T-helper 1 cell treated with Interleukin-12 subunit alpha and Interleukin-12 subunit beta and Interleukin-4 antibody, amounts not matched to agents 30 μg/mL and 1 μg/mL, for 36 hours (primary cell): ENCODE results near the gene TMEM120B.
"Not testable (repeated sequence)": the region's sequence is repeated elsewhere in the genome, so short reads cannot be mapped to it uniquely, and the experiment has no call there.

ENCODE experiments used
- H3K27ac Mint-ChIP-seq: one replicate; pipeline ENCODE4 v1.8.0; 2021; ENCODE audit warnings: mild to moderate bottlenecking, mixed read lengths
- H3K27me3 Mint-ChIP-seq: one replicate; pipeline ENCODE4 v1.8.0; 2021; ENCODE audit warnings: low read depth, mixed read lengths
- H3K36me3 Mint-ChIP-seq: one replicate; pipeline ENCODE4 v1.8.0; 2021; ENCODE audit warnings: low read depth, mixed read lengths
- H3K4me1 Mint-ChIP-seq: one replicate; pipeline ENCODE4 v1.8.0; 2021; ENCODE audit warnings: low read depth, mixed read lengths
- H3K4me3 Mint-ChIP-seq: one replicate; pipeline ENCODE4 v1.8.0; 2021; ENCODE audit warnings: mild to moderate bottlenecking, moderate library complexity, mixed read lengths
- H3K9me3 Mint-ChIP-seq: one replicate; pipeline ENCODE4 v1.8.0; 2021; ENCODE audit warnings: mixed read lengths

Gene TMEM120B

GRCh38 chr12:121717041-121717699, 4.6 kb downstream of the TMEM120B start:
- peaks cover 16% of the 10 kb centered on the region for H3K4me1 Mint-ChIP-seq
- H3K27me3 Mint-ChIP-seq: no peaks in the 10 kb centered on the region
- H3K36me3 Mint-ChIP-seq: peaks cover 4% of the 10 kb centered on the region
- no peak overlapping the region for H3K27ac Mint-ChIP-seq
- H3K4me3 Mint-ChIP-seq: no peak overlapping the region
- H3K9me3 Mint-ChIP-seq: no peaks in the 10 kb centered on the region

DNA sequence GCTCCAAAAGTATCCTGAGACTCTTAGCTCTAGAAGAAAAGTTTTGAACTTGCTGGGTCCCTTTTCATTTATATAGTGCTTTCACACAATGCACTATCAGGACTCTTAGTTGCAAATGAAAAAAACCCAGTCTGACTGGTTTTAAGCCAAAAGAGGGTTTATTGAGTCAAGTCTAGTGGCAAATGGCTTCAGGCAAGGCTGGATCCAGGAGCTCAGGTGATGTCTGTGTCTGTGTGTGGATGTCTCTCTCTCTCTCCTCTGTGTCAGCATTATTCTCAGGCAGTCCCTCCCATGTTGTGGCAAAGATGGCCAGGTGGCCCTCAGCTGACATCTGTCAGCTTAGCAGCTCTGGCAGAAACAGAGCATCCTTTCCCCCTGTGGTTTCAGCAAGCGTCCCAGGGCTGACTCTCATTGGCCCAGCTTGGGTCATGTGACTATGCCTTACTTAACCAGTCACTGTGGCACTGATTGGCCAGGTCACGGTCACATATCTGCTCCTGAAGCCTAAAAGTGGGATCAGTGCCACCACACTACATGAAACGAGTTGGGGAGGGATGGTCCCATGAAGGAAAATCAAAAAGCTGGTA, 6.2 kb downstream of the TMEM120B start:
- Mint-ChIP-seq H3K36me3 (peaks cover 4% of the 10 kb centered on the region), H3K4me1 (peaks cover 10% of the 10 kb centered on the region), H3K9me3 (no peaks in the 10 kb centered on the region), H3K27me3 (no peaks in the 10 kb centered on the region), H3K27ac (no peak overlapping the region), H3K4me3 (no peak overlapping the region)

DNA sequence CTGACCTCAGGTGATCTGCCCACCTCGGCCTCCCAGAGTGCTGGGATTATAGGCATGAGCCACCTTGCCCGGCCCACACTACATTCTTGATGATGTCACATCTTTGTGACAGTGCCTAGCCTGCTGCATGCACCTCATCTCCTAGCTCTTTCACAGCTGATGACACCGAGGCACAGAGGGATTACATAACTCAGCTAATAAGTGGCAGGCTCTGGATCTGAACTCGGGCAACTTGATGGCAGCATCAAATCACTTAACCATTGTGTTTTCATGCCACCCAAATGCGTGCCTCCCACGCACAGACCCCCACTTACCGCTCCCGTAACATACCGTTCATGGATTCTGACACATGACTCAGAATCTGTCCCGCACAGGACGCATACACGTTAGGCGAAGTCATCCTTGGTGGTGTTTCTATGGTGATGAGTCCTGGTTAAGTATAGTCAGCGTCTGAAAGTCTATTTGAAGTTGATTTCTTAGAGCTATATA, 7.4 kb downstream of the TMEM120B start:
- H3K36me3 Mint-ChIP-seq: peaks cover 4% of the 10 kb centered on the region
- no peaks in the 10 kb centered on the region for H3K9me3 Mint-ChIP-seq
- peaks cover 7% of the 10 kb centered on the region for H3K4me1 Mint-ChIP-seq
- H3K27ac Mint-ChIP-seq: no peak overlapping the region
- H3K27me3 Mint-ChIP-seq: no peaks in the 10 kb centered on the region
- no peak overlapping the region for H3K4me3 Mint-ChIP-seq

DNA sequence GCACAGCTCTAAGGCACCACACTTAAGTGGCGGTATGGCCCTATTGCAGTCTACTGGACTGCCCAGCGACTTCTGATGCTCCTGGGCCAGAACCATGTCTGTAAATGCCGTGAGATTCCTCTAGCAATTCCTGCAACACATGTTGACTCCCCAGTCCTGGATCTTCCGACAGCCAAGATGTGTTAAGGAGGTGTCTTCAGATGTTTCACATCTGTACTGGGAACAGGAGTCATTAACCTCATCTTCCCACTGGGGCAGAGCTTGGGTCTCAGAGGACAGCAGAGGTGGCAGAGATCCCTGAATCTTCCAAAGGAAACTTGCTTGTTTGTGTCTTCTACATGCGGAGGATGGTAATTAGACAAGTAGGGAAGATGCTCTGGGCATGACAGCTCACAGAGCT, 8.2 kb downstream of the TMEM120B start:
- peaks cover 7% of the 10 kb centered on the region for H3K4me1 Mint-ChIP-seq
- no peaks in the 10 kb centered on the region for H3K27me3 Mint-ChIP-seq
- no peak overlapping the region for H3K27ac Mint-ChIP-seq
- H3K4me3 Mint-ChIP-seq: no peak overlapping the region
- no peaks in the 10 kb centered on the region for H3K9me3 Mint-ChIP-seq
- peaks cover 3% of the 10 kb centered on the region for H3K36me3 Mint-ChIP-seq

DNA sequence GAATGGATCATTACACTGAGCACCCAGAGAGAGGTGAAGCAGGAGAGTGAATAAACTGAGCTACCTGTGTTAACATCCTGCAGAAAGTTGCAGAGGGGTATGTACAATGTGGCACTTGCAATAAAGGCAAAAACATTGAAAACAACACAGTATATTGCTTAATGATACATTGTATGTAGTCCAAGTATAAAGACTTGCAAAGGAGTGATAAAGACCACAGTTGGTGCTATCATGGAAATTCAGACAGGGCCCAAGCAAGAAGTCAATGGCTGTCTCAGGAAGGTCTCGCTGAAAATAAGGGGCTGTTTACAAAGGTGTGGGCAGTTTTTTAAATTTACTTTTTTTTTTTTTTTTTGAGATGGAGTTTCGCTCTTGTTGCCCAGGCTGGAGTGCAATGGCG, 10.0 kb downstream of the TMEM120B start:
- Mint-ChIP-seq H3K36me3 (peaks cover 3% of the 10 kb centered on the region), H3K4me1 (peaks cover 4% of the 10 kb centered on the region), H3K27me3 (no peaks in the 10 kb centered on the region), H3K9me3 (no peaks in the 10 kb centered on the region), H3K4me3 (no peak overlapping the region), H3K27ac (no peak overlapping the region)

DNA sequence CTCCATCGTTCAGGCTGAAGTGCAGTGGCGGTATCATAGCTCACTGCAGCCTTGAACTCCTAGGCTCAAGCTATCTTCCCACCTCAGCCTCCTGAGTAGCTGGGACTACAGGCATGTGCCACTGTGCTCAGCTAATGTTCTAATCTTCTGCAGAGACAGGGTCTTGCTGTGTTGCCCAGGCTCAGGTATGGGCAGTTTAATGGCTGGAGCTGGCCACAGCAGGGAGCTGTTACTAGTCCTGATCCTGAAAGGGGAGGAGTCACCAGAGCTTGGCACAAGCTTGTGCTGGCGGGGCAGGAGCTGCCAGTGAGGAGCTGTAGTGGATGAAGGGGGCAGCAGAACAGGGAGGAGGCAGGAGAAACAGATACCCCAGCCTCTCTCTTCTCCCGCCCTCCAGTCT, 10.6 kb downstream of the TMEM120B start:
- H3K4me1 Mint-ChIP-seq: peaks cover 4% of the 10 kb centered on the region
- no peak overlapping the region for H3K4me3 Mint-ChIP-seq
- no peak overlapping the region for H3K27ac Mint-ChIP-seq
- H3K9me3 Mint-ChIP-seq: no peaks in the 10 kb centered on the region
- H3K36me3 Mint-ChIP-seq: peaks cover 3% of the 10 kb centered on the region
- no peaks in the 10 kb centered on the region for H3K27me3 Mint-ChIP-seq

- no peaks in the 10 kb centered on the region for H3K36me3 Mint-ChIP-seq
- no peaks in the 10 kb centered on the region for H3K4me1 Mint-ChIP-seq
Observed at GRCh38 chr12:121724925-121725324, 12.4 kb downstream of the TMEM120B start.

DNA sequence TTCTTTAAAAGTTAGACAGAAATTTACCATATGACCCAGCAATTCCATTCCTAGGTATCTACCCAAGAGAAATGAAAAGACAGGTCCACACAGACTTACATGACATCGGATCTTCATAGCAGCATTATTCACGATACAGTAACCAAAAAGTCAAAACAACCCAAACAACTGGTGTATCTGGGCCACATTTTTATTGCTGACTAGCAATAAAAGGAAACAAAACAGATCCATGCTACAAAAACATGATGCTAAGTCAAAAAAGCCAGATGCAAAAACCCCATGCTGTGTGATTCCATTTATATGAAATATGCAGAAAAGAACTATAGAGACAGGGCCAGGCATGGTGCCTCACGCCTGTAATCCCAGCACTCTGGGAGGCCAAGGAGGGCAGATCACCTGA, 12.9 kb downstream of the TMEM120B start:
- H3K36me3 Mint-ChIP-seq: no peaks in the 10 kb centered on the region
- H3K27me3 Mint-ChIP-seq: no peaks in the 10 kb centered on the region
- no peak overlapping the region for H3K27ac Mint-ChIP-seq
- H3K4me1 Mint-ChIP-seq: no peaks in the 10 kb centered on the region
- H3K9me3 Mint-ChIP-seq: no peaks in the 10 kb centered on the region
- H3K4me3 Mint-ChIP-seq: no peak overlapping the region

More at GRCh38 chr12:121724925-121725324, 12.4 kb downstream of the TMEM120B start:
- Mint-ChIP-seq H3K27ac (no peak overlapping the region), H3K9me3 (no peaks in the 10 kb centered on the region), H3K27me3 (no peaks in the 10 kb centered on the region), H3K4me3 (no peak overlapping the region)

DNA sequence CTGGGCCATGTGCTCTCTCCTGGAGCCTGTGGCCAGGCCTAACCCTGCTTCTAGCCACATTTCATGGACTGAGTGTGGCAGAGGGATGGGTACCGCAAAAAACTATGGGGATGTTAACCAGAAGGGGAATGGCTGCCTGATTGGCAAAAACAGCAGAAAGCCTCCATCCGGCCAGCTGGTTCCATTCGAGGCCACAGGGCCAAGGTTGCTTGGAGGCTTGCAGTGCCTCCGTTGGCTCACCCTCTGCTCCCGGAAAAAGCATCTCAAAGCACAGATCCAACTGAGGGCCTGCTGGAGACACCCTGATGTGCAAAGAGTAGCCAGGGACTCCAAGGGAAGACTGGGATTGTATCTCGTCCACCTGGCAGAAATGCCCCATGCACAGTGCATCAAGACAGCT, 16.5 kb downstream of the TMEM120B start:
- no peak overlapping the region for H3K4me3 Mint-ChIP-seq

GRCh38 chr12:121731473-121731872, 18.9 kb downstream of the TMEM120B start:
- no peaks in the 10 kb centered on the region for H3K36me3 Mint-ChIP-seq
- no peak overlapping the region for H3K27ac Mint-ChIP-seq
- no peaks in the 10 kb centered on the region for H3K9me3 Mint-ChIP-seq
- H3K4me1 Mint-ChIP-seq: no peaks in the 10 kb centered on the region
- H3K27me3 Mint-ChIP-seq: no peaks in the 10 kb centered on the region
- H3K4me3 Mint-ChIP-seq: no peak overlapping the region

More for the DNA sequence above, 16.5 kb downstream of the TMEM120B start:
- no peaks in the 10 kb centered on the region for H3K4me1 Mint-ChIP-seq
- H3K27ac Mint-ChIP-seq: no peak overlapping the region
- H3K36me3 Mint-ChIP-seq: no peaks in the 10 kb centered on the region
- H3K27me3 Mint-ChIP-seq: no peaks in the 10 kb centered on the region
- H3K9me3 Mint-ChIP-seq: no peaks in the 10 kb centered on the region

DNA sequence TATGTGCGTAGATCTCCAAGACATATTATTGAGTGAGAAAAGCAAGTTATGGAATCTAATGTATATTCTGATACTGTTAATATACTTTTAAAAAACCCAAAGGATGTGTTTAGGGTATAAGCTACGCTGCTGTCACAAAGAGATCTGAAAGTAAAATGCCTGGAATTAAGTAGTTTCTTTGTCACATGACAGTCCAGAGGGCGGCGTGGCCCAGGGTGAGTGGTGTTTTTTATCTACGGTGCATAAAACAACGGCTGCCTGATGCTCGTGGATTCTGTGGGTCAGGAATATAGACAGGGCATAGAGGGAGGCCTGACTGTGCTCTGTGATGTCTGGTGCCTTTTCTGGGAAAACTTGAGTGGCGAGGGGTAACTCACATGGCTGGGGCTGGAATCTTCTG, 21.3 kb downstream of the TMEM120B start:
- Mint-ChIP-seq H3K27me3 (no peaks in the 10 kb centered on the region), H3K4me1 (no peaks in the 10 kb centered on the region), H3K9me3 (no peaks in the 10 kb centered on the region), H3K4me3 (no peak overlapping the region), H3K36me3 (no peaks in the 10 kb centered on the region), H3K27ac (no peak overlapping the region)

- Mint-ChIP-seq H3K4me1 (no peaks in the 10 kb centered on the region), H3K27ac (no peak overlapping the region), H3K9me3 (no peaks in the 10 kb centered on the region), H3K36me3 (no peaks in the 10 kb centered on the region), H3K27me3 (no peaks in the 10 kb centered on the region), H3K4me3 (no peak overlapping the region)
Observed at GRCh38 chr12:121738340-121738858, 25.8 kb downstream of the TMEM120B start.

- no peak overlapping the region for H3K4me3 Mint-ChIP-seq
- H3K27me3 Mint-ChIP-seq: no peaks in the 10 kb centered on the region
Observed at GRCh38 chr12:121740847-121741246, 28.3 kb downstream of the TMEM120B start.

GRCh38 chr12:121741743-121742142, 29.2 kb downstream of the TMEM120B start:
- Mint-ChIP-seq H3K4me1 (no peaks in the 10 kb centered on the region), H3K27ac (no peak overlapping the region), H3K9me3 (no peaks in the 10 kb centered on the region)

More at GRCh38 chr12:121740847-121741246, 28.3 kb downstream of the TMEM120B start:
- Mint-ChIP-seq H3K4me1 (no peaks in the 10 kb centered on the region), H3K9me3 (no peaks in the 10 kb centered on the region), H3K27ac (no peak overlapping the region), H3K36me3 (peaks cover 1% of the 10 kb centered on the region)

DNA sequence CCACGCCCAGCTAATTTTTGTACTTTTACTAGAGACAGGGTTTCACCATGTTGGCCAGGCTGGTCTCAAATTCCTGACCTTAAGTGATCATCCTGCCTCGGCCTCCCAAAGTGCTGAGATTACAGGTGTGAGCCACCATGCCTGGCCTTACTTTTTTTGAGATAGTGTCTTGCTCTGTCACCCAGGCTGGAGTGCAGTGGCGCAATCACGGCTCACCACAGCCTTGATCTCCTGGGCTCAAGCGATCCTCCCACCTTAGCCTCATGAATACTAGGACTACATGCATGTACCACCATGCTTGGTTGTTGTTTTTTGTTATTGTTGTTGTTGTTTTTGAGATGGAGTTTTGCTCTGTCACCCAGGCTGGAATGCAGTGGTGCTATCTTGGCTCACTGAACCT, 33.0 kb downstream of the TMEM120B start:
- not testable (repeated sequence) for H3K9me3 Mint-ChIP-seq, H3K27me3 Mint-ChIP-seq

More at GRCh38 chr12:121741743-121742142, 29.2 kb downstream of the TMEM120B start:
- H3K36me3 Mint-ChIP-seq: peaks cover 1% of the 10 kb centered on the region
- no peaks in the 10 kb centered on the region for H3K27me3 Mint-ChIP-seq
- no peak overlapping the region for H3K4me3 Mint-ChIP-seq

More for the DNA sequence above, 33.0 kb downstream of the TMEM120B start:
- not testable (repeated sequence) for H3K36me3 Mint-ChIP-seq, H3K27ac Mint-ChIP-seq, H3K4me3 Mint-ChIP-seq, H3K4me1 Mint-ChIP-seq
